OCI-LY7 (cell line): Measurements from ENCODE around the gene DMD.
"Not testable (repeated sequence)": the region's sequence is repeated elsewhere in the genome, so short reads cannot be mapped to it uniquely, and the experiment has no call there.

Experiments used
- EZH2phosphoT487 ChIP-seq: fragments of 200-600 bp; sonication (generic); IDR thresholded peaks from 2 replicates; pipeline ENCODE4 v1.6.1; 2018; ENCODE audit warnings: low read depth, borderline replicate concordance, mild to moderate bottlenecking, mixed run types, antibody characterized with exemption, low read length, moderate library complexity, mixed read lengths
- TF ChIP-seq, protein P1 (sequence below): fragments of 200-600 bp; sonication (generic); conservative IDR thresholded peaks from 2 replicates; pipeline ENCODE4 v1.5.1; 2014; ENCODE audit warnings: mild to moderate bottlenecking, antibody characterized with exemption, low read length, moderate library complexity, mixed read lengths

DNA sequence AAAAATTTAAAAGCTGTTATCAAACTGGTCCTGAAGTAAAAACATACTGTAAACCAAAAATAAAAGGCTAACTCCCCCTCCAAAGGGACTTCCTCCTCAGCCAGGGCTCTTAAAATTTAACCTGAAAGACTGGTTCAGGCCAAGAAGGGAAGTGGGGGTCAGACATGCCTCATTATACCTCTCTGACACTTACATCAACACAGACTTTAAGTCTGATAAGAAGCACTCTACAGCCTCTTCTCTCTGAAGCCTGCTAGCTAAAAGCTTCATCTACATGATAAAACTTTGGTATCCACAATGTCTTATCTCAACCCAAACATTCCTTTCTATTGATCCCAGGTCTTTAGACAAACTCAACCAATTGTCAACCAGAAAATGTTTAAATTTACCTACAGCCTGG lies 682.9 kb downstream of the DMD start:
- TF ChIP-seq, protein P1, sequence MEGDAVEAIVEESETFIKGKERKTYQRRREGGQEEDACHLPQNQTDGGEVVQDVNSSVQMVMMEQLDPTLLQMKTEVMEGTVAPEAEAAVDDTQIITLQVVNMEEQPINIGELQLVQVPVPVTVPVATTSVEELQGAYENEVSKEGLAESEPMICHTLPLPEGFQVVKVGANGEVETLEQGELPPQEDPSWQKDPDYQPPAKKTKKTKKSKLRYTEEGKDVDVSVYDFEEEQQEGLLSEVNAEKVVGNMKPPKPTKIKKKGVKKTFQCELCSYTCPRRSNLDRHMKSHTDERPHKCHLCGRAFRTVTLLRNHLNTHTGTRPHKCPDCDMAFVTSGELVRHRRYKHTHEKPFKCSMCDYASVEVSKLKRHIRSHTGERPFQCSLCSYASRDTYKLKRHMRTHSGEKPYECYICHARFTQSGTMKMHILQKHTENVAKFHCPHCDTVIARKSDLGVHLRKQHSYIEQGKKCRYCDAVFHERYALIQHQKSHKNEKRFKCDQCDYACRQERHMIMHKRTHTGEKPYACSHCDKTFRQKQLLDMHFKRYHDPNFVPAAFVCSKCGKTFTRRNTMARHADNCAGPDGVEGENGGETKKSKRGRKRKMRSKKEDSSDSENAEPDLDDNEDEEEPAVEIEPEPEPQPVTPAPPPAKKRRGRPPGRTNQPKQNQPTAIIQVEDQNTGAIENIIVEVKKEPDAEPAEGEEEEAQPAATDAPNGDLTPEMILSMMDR: not testable (repeated sequence)
- TF ChIP-seq EZH2phosphoT487: not testable (repeated sequence)
